HG03439 (cell line): Measurements from ENCODE around the gene USP26.
"Not testable (repeated sequence)": the region's sequence is repeated elsewhere in the genome, so short reads cannot be mapped to it uniquely, and the experiment has no call there.

Source experiments
- ATAC-seq: cut with Tn5 transposase; IDR thresholded peaks from one replicate; pipeline ENCODE4 v1.9.1; 2021; ENCODE audit warnings: mild to moderate bottlenecking, moderate library complexity; ENCODE audit not compliant: unreplicated experiment

The USP26 gene

GRCh38 chrX:133044145-133044786 is 52.6 kb downstream of the USP26 start:
- not testable (repeated sequence) for ATAC-seq

DNA sequence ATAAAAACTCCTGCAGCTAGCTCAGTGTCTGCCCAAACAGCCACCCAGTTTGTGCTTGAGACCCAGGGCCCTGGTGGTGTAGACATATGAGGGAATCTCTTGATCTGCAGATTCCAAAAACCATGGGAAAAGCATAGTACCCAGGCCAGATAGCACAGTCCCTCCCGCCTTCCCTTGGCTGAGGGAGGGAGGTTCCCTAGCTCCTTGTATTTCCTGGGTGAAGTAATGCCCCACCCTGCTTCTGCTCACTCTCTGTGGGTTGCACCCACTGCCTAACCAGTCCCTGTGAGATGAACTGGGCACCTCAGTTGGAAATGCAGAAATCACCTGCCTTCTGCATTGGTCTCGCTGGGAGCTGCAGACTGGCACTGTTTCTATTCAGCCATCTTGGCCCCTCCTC is 54.6 kb downstream of the USP26 start:
- no peak for ATAC-seq

DNA sequence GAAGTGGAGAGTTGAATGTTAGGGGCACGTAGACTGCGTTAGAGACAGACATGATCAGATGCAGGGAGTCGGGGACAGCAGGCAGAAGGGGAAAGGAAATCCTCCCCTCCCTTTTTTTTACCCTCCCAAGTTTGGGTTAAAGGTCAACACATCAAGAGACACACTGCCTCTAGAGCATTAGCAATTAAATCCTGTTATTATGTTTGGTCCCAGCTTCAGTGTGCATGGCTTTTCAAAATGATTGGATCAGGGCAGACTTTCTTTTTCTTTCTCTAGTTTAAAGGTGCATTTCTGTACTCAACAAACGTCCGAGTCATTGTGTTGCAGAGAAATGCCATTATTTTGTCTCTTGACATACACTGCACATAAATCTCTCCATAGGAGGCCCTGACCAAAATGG is 63.9 kb downstream of the USP26 start:
- ATAC-seq = no peak

- ATAC-seq = no peak
These were observed 78.7 kb downstream of the USP26 start for GRCh38 chrX:133018229-133018628.

DNA sequence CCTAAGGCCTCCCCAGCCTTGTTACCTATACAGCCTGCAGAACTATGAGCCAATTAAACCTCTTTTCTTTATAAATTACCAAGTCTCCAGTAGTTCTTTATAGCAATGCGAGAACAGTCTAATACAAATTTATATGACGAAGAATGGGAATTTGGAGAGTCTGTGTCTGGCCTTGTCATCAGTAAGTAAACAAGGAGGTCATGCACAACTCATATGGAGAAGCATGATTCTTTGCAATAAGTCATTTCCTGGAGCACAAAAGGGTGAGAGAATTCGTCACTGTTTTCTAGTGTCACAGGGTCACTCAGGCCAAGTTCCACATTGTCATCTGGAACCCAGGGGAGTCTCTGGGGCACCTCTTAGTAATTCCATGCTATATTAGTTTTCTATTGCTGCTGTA is 89.5 kb downstream of the USP26 start:
- no peak for ATAC-seq

DNA sequence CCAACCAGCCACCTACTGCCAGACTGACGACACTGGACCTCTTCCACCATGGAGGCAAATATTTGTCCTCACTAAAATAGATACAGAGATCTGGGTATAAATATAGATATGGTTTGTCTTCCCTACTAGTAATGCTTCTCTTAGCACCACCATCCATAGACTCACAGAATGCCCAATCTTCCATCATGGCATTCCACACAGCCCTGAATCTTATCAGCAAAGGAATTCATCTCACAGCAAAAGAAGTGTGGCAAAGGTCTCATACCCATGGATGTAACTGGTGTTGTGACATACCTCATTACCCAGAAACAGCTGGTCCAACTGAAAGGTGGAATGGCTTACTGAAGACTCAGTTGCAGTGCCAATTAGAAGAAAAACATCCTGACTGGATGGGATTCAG is 91.3 kb downstream of the USP26 start:
- ATAC-seq = no peak

- no peak for ATAC-seq
These were observed 91.9 kb downstream of the USP26 start for GRCh38 chrX:133005042-133005441.

DNA sequence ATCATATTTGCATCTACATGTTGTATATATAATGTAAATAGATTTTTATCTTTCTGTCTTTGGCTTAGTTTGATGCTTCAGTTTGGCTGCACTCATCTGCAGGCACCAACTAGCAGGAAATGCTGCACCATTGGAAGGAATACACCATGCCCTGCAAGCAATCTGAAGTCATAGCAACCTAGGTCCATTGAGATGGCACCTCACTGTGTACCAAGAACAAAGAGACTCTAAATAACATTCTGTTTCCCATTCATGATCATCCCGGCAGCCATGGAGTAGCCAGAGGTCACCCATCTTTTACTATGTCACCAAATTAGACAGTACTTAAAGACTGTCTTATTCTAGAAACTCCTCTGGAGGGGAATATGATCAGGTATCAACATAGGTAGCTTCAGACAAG is 97.7 kb downstream of the USP26 start:
- ATAC-seq = no peak

DNA sequence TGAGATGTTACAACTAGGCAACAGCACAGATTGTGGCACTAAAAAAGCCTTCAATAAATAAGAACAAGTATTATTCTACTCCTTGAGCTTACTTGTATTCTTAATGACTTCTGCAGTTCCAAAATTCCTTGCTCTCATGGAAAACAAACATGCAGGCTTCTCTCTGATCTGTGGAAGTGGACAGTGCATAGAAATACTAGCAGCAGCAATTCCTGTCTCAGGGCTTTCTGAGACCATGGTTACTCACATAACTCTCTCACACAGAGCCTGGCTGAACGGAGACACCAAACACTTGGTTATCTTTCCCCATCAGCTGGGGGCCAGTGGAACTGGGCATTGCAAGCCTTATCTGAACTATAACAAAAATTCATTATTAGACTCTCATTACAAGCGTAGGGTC is 106.1 kb downstream of the USP26 start:
- no peak for ATAC-seq

- ATAC-seq = no peak
These were observed 110.4 kb downstream of the USP26 start for GRCh38 chrX:132986556-132986955.

GRCh38 chrX:132984058-132984650 is 112.8 kb downstream of the USP26 start:
- ATAC-seq = no peak

- ATAC-seq = no peak
These were observed 113.4 kb downstream of the USP26 start for GRCh38 chrX:132983496-132983895.

GRCh38 chrX:132980035-132980434 is 116.9 kb downstream of the USP26 start:
- not testable (repeated sequence) for ATAC-seq
